C4-2B (cell line): ENCODE measurements around the gene FAM184A.

ENCODE experiments used
- ZFX ChIP-seq: fragments of 450-650 bp; IDR thresholded peaks from 2 replicates; pipeline ENCODE4 v1.6.1; 2017
- TF ChIP-seq, protein P1 (sequence below): fragments of 450-650 bp; conservative IDR thresholded peaks from 2 replicates; pipeline ENCODE4 v1.5.1; 2017; ENCODE audit warnings: mild to moderate bottlenecking

DNA sequence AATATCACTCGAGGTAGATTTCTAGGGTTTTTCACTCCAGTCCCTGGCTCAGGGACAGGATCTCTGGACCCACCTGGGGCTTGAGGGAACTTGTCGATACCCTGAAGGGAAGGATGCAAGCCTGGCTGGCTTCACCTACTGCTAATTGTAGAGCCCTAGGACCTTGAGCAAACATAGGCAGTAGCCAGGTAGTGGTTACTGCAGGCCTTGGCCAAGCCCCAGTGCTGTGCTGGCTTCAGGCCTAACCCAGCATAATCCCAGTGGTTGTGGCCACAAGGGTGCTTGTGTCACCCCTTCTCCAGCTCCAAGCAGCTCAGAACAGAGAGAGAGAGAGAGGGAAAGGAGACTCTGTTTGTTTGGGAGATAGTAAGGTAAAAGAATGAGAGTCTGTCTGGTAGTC, 137.7 kb downstream of the FAM184A start:
- TF ChIP-seq, protein P1, sequence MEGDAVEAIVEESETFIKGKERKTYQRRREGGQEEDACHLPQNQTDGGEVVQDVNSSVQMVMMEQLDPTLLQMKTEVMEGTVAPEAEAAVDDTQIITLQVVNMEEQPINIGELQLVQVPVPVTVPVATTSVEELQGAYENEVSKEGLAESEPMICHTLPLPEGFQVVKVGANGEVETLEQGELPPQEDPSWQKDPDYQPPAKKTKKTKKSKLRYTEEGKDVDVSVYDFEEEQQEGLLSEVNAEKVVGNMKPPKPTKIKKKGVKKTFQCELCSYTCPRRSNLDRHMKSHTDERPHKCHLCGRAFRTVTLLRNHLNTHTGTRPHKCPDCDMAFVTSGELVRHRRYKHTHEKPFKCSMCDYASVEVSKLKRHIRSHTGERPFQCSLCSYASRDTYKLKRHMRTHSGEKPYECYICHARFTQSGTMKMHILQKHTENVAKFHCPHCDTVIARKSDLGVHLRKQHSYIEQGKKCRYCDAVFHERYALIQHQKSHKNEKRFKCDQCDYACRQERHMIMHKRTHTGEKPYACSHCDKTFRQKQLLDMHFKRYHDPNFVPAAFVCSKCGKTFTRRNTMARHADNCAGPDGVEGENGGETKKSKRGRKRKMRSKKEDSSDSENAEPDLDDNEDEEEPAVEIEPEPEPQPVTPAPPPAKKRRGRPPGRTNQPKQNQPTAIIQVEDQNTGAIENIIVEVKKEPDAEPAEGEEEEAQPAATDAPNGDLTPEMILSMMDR: no peak
- no peak for TF ChIP-seq ZFX
